Smooth muscle cell (in vitro differentiated cells): Measurements from ENCODE around the gene PNMA8B. TPM values are rescaled to one million over a fixed set of nuclear protein-coding genes. Genes with fewer than 3 reads are reported as not detected.

Experiments used
- DNase-seq: peaks from one replicate; lab custom pipeline; 2025; ENCODE audit not compliant: unreplicated experiment; lab: John Stamatoyannopoulos, UW
- H2AFZ ChIP-seq: fragments of 200-600 bp; sonication (generic); 2 replicates; pipeline ENCODE4 v1.6.0; 2016; ENCODE audit warnings: antibody characterized with exemption, low read depth, mild to moderate bottlenecking
- H3F3A ChIP-seq: fragments of 200-600 bp; sonication (generic); 2 replicates; pipeline ENCODE4 v1.6.0; 2017; ENCODE audit warnings: antibody characterized with exemption, low read depth
- H3K27ac ChIP-seq: fragments of 200-600 bp; sonication (generic); 2 replicates; pipeline ENCODE4 v1.5.1; 2016; ENCODE audit warnings: low read depth, mild to moderate bottlenecking
- H3K27me3 ChIP-seq: fragments of 200-600 bp; sonication (generic); 2 replicates; pipeline ENCODE4 v1.6.1; 2016; ENCODE audit warnings: low read depth, mild to moderate bottlenecking
- H3K36me3 ChIP-seq: fragments of 200-600 bp; sonication (generic); 2 replicates; pipeline ENCODE4 v1.5.1; 2016; ENCODE audit warnings: low read depth
- H3K4me1 ChIP-seq: fragments of 200-600 bp; sonication (generic); 2 replicates; pipeline ENCODE4 v1.5.1; 2016; ENCODE audit warnings: low read depth
- H3K4me2 ChIP-seq: fragments of 200-600 bp; sonication (generic); 2 replicates; pipeline ENCODE4 v1.6.0; 2016; ENCODE audit warnings: mild to moderate bottlenecking
- H3K4me3 ChIP-seq: fragments of 200-600 bp; sonication (generic); 2 replicates; pipeline ENCODE4 v1.5.1; 2016; ENCODE audit warnings: mild to moderate bottlenecking
- H3K79me2 ChIP-seq: fragments of 200-600 bp; sonication (generic); 2 replicates; pipeline ENCODE4 v1.6.0; 2016; ENCODE audit warnings: low read depth, mild to moderate bottlenecking
- H3K9ac ChIP-seq: fragments of 200-600 bp; sonication (generic); 2 replicates; pipeline ENCODE4 v1.6.0; 2016; ENCODE audit warnings: low read depth
- H3K9me3 ChIP-seq: fragments of 200-600 bp; sonication (generic); replicated peaks from 2 replicates; pipeline ENCODE4 v1.5.1; 2016; ENCODE audit warnings: low read depth
- H4K20me1 ChIP-seq: fragments of 200-600 bp; sonication (generic); 2 replicates; pipeline ENCODE4 v1.6.0; 2016; ENCODE audit warnings: low read depth
- WGBS: methylation state at CpG from one replicate; pipeline ENCODE4 v1.1.7; 2016; ENCODE audit warnings: low lambda C conversion rate; 5-methylcytosine and 5-hydroxymethylcytosine counted together
- polyA plus RNA-seq: library from polyadenylated mRNA; unstranded; fragments of >200 nt; fragmentation: Nextera tagmentation; extraction: Ambion mirVana; gene quantifications from 2 replicates; pipeline ENCODE4 v1.2.1, GENCODE V29; 2016
- total RNA-seq: library from RNA; depleted of rRNA; stranded (reverse); fragments of >200 nt; gene quantifications from 2 replicates; pipeline ENCODE4 v1.2.3, GENCODE V29; 2014
- TF ChIP-seq, protein P1 (sequence below): fragments of 200-600 bp; sonication (generic); IDR thresholded peaks from 2 replicates; pipeline ENCODE4 v1.5.1; 2017; ENCODE audit warnings: borderline replicate concordance, mild to moderate bottlenecking, antibody characterized with exemption; ENCODE audit not compliant: insufficient read depth, poor library complexity, severe bottlenecking

PNMA8B gene
- total and polyA plus RNA-seq, 2 experiments from 2014 or later = 1.0 to 1.2 TPM

DNA sequence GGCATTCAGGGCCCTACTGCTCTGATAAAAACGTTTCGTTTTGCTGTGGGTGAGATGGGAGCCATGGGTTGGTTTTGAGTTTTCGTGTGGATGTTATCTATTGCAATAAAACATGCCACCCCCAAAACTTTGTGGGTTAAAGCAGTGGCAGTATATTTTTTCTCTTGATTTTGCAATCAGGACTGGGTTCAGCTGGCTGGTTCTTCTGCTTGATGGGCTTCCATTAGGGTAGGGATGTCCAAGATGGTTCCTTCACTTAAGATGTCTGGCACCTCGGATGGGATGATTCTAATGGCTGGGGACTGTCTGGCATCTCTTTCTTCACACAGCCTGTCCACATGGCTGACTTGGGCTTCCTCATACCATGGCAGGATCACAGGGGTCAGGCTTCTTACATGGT is 15.6 kb upstream of the PNMA8B start:
- H3K4me2 ChIP-seq = no peak overlapping the region
- H3K79me2 ChIP-seq = no peaks in the 10 kb centered on the region
- DNase-seq = no peak
- no peaks in the 10 kb centered on the region for H3K36me3 ChIP-seq
- H3K4me3 ChIP-seq = no peak overlapping the region
- H2AFZ ChIP-seq = no peak overlapping the region
- H3K9ac ChIP-seq = no peak overlapping the region
- WGBS = 85% methylated on average over 4 of the region's 4 CpGs
- H3K4me1 ChIP-seq = no peaks in the 10 kb centered on the region
- H3K9me3 ChIP-seq = no peaks in the 10 kb centered on the region
- no peaks in the 10 kb centered on the region for H4K20me1 ChIP-seq
- no peaks in the 10 kb centered on the region for H3F3A ChIP-seq
- H3K27ac ChIP-seq = no peak overlapping the region
- TF ChIP-seq, protein P1, sequence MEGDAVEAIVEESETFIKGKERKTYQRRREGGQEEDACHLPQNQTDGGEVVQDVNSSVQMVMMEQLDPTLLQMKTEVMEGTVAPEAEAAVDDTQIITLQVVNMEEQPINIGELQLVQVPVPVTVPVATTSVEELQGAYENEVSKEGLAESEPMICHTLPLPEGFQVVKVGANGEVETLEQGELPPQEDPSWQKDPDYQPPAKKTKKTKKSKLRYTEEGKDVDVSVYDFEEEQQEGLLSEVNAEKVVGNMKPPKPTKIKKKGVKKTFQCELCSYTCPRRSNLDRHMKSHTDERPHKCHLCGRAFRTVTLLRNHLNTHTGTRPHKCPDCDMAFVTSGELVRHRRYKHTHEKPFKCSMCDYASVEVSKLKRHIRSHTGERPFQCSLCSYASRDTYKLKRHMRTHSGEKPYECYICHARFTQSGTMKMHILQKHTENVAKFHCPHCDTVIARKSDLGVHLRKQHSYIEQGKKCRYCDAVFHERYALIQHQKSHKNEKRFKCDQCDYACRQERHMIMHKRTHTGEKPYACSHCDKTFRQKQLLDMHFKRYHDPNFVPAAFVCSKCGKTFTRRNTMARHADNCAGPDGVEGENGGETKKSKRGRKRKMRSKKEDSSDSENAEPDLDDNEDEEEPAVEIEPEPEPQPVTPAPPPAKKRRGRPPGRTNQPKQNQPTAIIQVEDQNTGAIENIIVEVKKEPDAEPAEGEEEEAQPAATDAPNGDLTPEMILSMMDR = no peak
- no peaks in the 10 kb centered on the region for H3K27me3 ChIP-seq

DNA sequence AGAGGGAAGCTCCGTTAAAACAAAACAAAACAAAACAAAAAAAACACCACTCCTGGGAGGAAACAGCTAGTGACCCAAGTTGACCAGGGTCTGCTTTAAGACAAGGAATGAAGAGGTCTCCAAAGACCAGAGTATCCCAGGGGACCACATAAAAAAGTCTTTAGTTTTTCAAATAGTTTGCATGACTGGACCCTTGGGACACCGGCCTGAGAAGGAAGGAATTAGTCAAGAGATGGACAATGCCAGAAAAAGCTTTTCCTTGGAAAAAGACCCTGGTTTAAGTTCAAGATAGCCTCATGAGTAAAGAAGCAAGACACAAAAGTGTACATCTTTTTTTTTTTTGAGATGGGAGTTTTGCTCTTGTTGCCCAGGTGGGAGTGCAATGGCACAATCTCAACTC is 12.5 kb upstream of the PNMA8B start:
- H3K4me3 ChIP-seq = no peak overlapping the region
- no peak overlapping the region for H2AFZ ChIP-seq
- no peaks in the 10 kb centered on the region for H3K9me3 ChIP-seq
- no peaks in the 10 kb centered on the region for H4K20me1 ChIP-seq
- no peak overlapping the region for H3K27ac ChIP-seq
- H3F3A ChIP-seq = no peaks in the 10 kb centered on the region
- no peak overlapping the region for H3K9ac ChIP-seq
- no peaks in the 10 kb centered on the region for H3K79me2 ChIP-seq
- no peak overlapping the region for H3K4me2 ChIP-seq
- no peaks in the 10 kb centered on the region for H3K27me3 ChIP-seq
- 88% methylated on average over 2 of the region's 2 CpGs for WGBS
- no peaks in the 10 kb centered on the region for H3K36me3 ChIP-seq
- no peak for DNase-seq
- TF ChIP-seq, protein P1 = no peak
- H3K4me1 ChIP-seq = no peaks in the 10 kb centered on the region

DNA sequence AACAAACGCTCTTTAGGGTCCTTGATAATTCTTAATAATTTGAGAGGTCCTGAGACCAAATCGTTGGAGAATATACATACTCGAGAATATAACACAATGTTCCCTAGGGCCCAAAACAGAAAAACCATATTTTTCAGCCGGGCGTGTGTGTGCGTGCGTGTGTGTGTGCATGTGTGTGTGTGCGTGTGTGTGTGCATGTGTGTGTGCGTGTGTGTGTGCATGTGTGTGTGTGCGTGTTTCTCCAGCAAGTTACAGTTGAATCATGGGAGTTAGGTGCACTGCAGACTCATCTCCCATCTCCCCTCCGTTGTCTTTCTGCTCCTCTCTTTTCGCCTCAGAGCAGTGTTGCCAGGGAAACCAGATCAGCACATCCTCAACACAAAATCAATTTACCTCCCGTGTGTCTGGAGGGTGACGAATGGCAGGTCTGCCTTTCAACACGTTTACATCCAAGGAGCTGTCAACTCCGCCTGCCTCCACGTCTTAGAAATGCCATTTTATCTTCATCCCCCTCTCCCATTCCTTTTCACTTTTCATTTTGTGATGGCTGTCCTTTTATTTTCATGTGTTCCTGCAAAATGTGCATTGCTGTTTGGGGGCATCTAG is 8.3 kb upstream of the PNMA8B start:
- H3F3A ChIP-seq = no peaks in the 10 kb centered on the region
- WGBS = 76% methylated on average over 17 of the region's 17 CpGs
- no peaks in the 10 kb centered on the region for H3K27me3 ChIP-seq
- TF ChIP-seq, protein P1 = no peak
- no peak overlapping the region for H3K4me3 ChIP-seq
- no peaks in the 10 kb centered on the region for H3K36me3 ChIP-seq
- no peaks in the 10 kb centered on the region for H3K4me1 ChIP-seq
- H4K20me1 ChIP-seq = no peaks in the 10 kb centered on the region
- no peak for DNase-seq
- H3K27ac ChIP-seq = no peak overlapping the region
- H3K9me3 ChIP-seq = no peaks in the 10 kb centered on the region
- H3K4me2 ChIP-seq = no peak overlapping the region
- no peak overlapping the region for H3K9ac ChIP-seq
- no peaks in the 10 kb centered on the region for H3K79me2 ChIP-seq
- no peak overlapping the region for H2AFZ ChIP-seq

DNA sequence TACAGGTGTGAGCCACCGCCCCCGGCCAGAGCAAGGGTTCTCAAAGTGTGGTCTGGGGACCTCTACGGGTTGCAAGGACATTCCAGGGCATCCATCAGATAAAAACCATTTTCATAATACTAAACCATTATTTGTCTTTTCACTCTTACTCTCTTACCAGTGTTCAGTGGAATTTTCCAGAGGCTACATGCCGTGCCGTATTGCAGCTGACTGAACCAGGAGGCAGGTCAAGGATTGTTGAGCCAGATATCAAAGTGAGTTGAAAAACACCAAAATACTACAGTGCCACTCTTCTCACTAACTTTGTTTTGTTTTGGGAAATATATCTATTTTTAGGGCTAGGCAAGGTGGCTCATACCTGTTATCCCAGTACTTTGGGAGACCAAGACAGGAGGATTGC is 7.2 kb upstream of the PNMA8B start:
- WGBS = 94% methylated on average over 5 of the region's 5 CpGs

More for the DNA sequence above, 7.2 kb upstream of the PNMA8B start:
- Histone ChIP-seq H3K79me2 (no peaks in the 10 kb centered on the region), H3K4me2 (no peak overlapping the region), H3K4me3 (no peak overlapping the region), H3F3A (no peaks in the 10 kb centered on the region), H2AFZ (no peak overlapping the region), H3K4me1 (no peaks in the 10 kb centered on the region), H3K9ac (no peak overlapping the region), H3K9me3 (no peaks in the 10 kb centered on the region), H4K20me1 (no peaks in the 10 kb centered on the region), H3K36me3 (no peaks in the 10 kb centered on the region), H3K27ac (no peak overlapping the region), H3K27me3 (no peaks in the 10 kb centered on the region)
- DNase-seq = no peak
- TF ChIP-seq, protein P1 = no peak
